GM12878 (cell line): ENCODE data around the gene COG1. TPM values are rescaled to one million over a fixed set of nuclear protein-coding genes. Genes with fewer than 3 reads are reported as not detected.

Source experiments
- CHD2 ChIP-seq: IDR thresholded peaks from 2 replicates; pipeline ENCODE4 v1.6.1; 2011; ENCODE audit warnings: low read depth, low read length, improper control_type of control experiment, borderline replicate concordance
- ETV6 ChIP-seq, 2 experiments: fragments of 450-650 bp in 1 of 2; IDR thresholded peaks in 1 of 2; conservative IDR thresholded peaks in 1 of 2; 2 replicates each; pipeline ENCODE4 v1.6.1; 2014; ENCODE audit warnings: antibody characterized with exemption in 1 of 2, borderline replicate concordance in 1 of 2, low read depth in 1 of 2, mild to moderate bottlenecking in 1 of 2, moderate library complexity in 1 of 2
- FOXK2 ChIP-seq: fragments of 450-650 bp; IDR thresholded peaks from 2 replicates; pipeline ENCODE4 v1.6.1; 2017; ENCODE audit warnings: mild to moderate bottlenecking, moderate library complexity
- HDAC6 ChIP-seq: fragments of 200-600 bp; sonication (generic); IDR thresholded peaks from one replicate; pipeline ENCODE4 v1.8.0; 2017; ENCODE audit warnings: antibody characterized with exemption; ENCODE audit not compliant: unreplicated experiment
- HDGF ChIP-seq: fragments of 450-650 bp; IDR thresholded peaks from 2 replicates; pipeline ENCODE4 v1.6.1; 2016; ENCODE audit warnings: antibody characterized with exemption
- IKZF1 ChIP-seq: fragments of 450-650 bp; conservative IDR thresholded peaks from 2 replicates; pipeline ENCODE4 v1.6.1; 2017; ENCODE audit warnings: antibody characterized with exemption, mild to moderate bottlenecking
- KDM1A ChIP-seq: fragments of 200-600 bp; sonication (generic); IDR thresholded peaks from 2 replicates; pipeline ENCODE4 v1.6.1; 2016; ENCODE audit warnings: borderline replicate concordance
- MTA3 ChIP-seq: IDR thresholded peaks from 2 replicates; pipeline ENCODE4 v1.6.1; 2012; ENCODE audit warnings: low read length, inconsistent platforms, borderline replicate concordance
- NFIC ChIP-seq: IDR thresholded peaks from 2 replicates; pipeline ENCODE4 v1.6.1; 2012; ENCODE audit warnings: low read depth, mild to moderate bottlenecking, inconsistent platforms, low read length, moderate library complexity
- NFYA ChIP-seq: IDR thresholded peaks from 2 replicates; pipeline ENCODE4 v1.6.1; 2011; ENCODE audit warnings: low read depth, mild to moderate bottlenecking, low read length, improper control_type of control experiment, borderline replicate concordance
- NR2F1 ChIP-seq: fragments of 450-650 bp; conservative IDR thresholded peaks from 2 replicates; pipeline ENCODE4 v1.6.1; 2017; ENCODE audit warnings: mild to moderate bottlenecking
- PAX8 ChIP-seq: fragments of 450-650 bp; IDR thresholded peaks from 2 replicates; pipeline ENCODE4 v1.6.1; 2017; ENCODE audit warnings: mild to moderate bottlenecking, moderate library complexity
- POLR2AphosphoS2 ChIP-seq: IDR thresholded peaks from 2 replicates; pipeline ENCODE4 v1.6.1; 2011; ENCODE audit warnings: low read depth, mild to moderate bottlenecking, low read length, improper control_type of control experiment, moderate library complexity
- POU2F2 ChIP-seq: IDR thresholded peaks from 3 replicates; pipeline ENCODE4 v1.6.1; 2011; ENCODE audit warnings: low read depth, mild to moderate bottlenecking, low read length, borderline replicate concordance
- SP1 ChIP-seq: IDR thresholded peaks from one replicate; pipeline ENCODE4 v1.6.1; 2011; ENCODE audit warnings: low read depth, low read length
- SRF ChIP-seq, 2 experiments: IDR thresholded peaks; 2 replicates each; pipeline ENCODE4 v1.6.1; 2011; ENCODE audit warnings: low read depth in 2 of 2, low read length in 2 of 2, mild to moderate bottlenecking in 1 of 2, moderate library complexity in 1 of 2
- STAT3 ChIP-seq: IDR thresholded peaks from 2 replicates; pipeline ENCODE4 v1.6.1; 2011; ENCODE audit warnings: low read depth, low read length, improper control_type of control experiment
- SUPT20H ChIP-seq: IDR thresholded peaks from 2 replicates; pipeline ENCODE4 v1.6.1; 2011; ENCODE audit warnings: low read depth, mild to moderate bottlenecking, low read length, moderate library complexity, borderline replicate concordance; ENCODE audit not compliant: control insufficient read depth
- TAF1 ChIP-seq: IDR thresholded peaks from 2 replicates; pipeline ENCODE4 v1.6.1; 2011; ENCODE audit warnings: mild to moderate bottlenecking, low read depth, low read length, borderline replicate concordance
- TARDBP ChIP-seq: IDR thresholded peaks from 2 replicates; pipeline ENCODE4 v1.6.1; 2016; ENCODE audit warnings: borderline replicate concordance
- TBL1XR1 ChIP-seq: IDR thresholded peaks from 2 replicates; pipeline ENCODE4 v1.6.1; 2012; ENCODE audit warnings: low read depth, low read length, improper control_type of control experiment
- polyA plus RNA-seq, 11 experiments: library from polyadenylated mRNA; depleted of rRNA in 4 of 11; unstranded in 6 of 11; stranded (reverse) in 5 of 11; fragments of >200 nt; fragmentation: Nextera tagmentation in 4 of 11; fragmentation: Illumina TruSeq in 1 of 11; extraction: Ambion mirVana in 4 of 11; extraction: Trizol in 1 of 11; gene quantifications; 1 replicate in 1 of 11; 2 replicates in 10 of 11; pipeline versions ENCODE4 v1.2.1 to v1.2.3, GENCODE V29; 2011 to 2016; ENCODE audit warnings: inconsistent platforms in 2 of 11, missing spikeins in 2 of 11, low read depth in 1 of 11
- total RNA-seq, 4 experiments: library from RNA; depleted of rRNA in 3 of 4; stranded (reverse); fragments of >200 nt in 3 of 4; fragmentation: Illumina TruSeq in 1 of 4; extraction: Trizol in 1 of 4; gene quantifications; 2 replicates each; pipeline versions ENCODE4 v1.2.1 to v1.2.3, GENCODE V29; 2013 to 2021
- TF ChIP-seq, protein P1 (sequence below): fragments of 150-350 bp; IDR thresholded peaks from 2 replicates; pipeline ENCODE4 v1.6.1; 2016; ENCODE audit warnings: low read depth, low read length
- TF ChIP-seq, protein P2 (sequence below): fragments of 150-350 bp; IDR thresholded peaks from 2 replicates; pipeline ENCODE4 v1.6.1; 2014; ENCODE audit warnings: mild to moderate bottlenecking, low read depth, low read length
- TF ChIP-seq, protein P3 (sequence below): IDR thresholded peaks from 2 replicates; pipeline ENCODE4 v1.6.1; 2011; ENCODE audit warnings: low read depth, mild to moderate bottlenecking, low read length, moderate library complexity, borderline replicate concordance; ENCODE audit errors: extremely low read depth
- TF ChIP-seq, protein P4 (sequence below): IDR thresholded peaks from 2 replicates; pipeline ENCODE4 v1.6.1; 2012; ENCODE audit warnings: low read length, inconsistent platforms

COG1 gene
- total and polyA plus RNA-seq, 10 of the 15 experiments (the other 5 are each of a cell fraction or from before 2014, with no cell fraction given): 10.5 to 24.1 (median 18.1) TPM

DNA sequence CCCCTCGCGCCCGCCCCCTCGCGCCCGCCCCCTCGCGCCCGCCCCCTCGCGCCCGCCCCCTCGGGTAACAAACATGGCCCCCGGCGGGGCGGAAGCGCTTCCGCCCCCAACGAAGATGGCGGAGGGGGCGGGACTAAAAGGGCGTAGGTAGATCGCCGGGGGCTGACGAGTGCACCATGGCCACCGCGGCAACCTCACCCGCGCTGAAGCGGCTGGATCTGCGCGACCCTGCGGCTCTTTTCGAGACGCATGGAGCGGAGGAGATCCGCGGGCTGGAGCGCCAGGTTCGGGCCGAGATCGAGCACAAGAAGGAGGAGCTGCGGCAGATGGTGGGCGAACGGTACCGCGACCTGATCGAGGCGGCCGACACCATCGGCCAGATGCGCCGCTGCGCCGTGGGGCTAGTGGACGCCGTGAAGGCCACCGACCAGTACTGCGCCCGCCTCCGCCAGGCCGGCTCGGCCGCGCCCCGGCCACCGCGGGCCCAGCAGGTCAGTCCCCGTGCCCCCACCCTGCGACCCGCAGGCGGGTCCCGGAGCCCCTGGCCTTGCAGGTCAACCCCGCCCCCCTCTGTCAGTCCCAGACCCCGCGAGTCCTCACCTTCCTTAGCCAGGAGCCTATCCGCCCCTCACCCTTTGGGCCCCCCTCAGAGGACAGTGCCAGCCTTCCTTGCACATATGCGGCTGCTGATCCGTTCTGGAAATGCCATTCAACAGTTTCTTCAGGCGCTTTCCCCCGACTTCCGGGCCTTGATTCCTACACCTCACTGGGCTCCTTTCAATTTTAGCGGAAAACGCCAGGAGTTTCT lies at the start of gene COG1 (continued):
- TF ChIP-seq PAX8: no peak
- peak; percentile 65; the same call in 1 of the 2 replicates for TF ChIP-seq IKZF1
- no peak for TF ChIP-seq STAT3
- TF ChIP-seq, protein P1, sequence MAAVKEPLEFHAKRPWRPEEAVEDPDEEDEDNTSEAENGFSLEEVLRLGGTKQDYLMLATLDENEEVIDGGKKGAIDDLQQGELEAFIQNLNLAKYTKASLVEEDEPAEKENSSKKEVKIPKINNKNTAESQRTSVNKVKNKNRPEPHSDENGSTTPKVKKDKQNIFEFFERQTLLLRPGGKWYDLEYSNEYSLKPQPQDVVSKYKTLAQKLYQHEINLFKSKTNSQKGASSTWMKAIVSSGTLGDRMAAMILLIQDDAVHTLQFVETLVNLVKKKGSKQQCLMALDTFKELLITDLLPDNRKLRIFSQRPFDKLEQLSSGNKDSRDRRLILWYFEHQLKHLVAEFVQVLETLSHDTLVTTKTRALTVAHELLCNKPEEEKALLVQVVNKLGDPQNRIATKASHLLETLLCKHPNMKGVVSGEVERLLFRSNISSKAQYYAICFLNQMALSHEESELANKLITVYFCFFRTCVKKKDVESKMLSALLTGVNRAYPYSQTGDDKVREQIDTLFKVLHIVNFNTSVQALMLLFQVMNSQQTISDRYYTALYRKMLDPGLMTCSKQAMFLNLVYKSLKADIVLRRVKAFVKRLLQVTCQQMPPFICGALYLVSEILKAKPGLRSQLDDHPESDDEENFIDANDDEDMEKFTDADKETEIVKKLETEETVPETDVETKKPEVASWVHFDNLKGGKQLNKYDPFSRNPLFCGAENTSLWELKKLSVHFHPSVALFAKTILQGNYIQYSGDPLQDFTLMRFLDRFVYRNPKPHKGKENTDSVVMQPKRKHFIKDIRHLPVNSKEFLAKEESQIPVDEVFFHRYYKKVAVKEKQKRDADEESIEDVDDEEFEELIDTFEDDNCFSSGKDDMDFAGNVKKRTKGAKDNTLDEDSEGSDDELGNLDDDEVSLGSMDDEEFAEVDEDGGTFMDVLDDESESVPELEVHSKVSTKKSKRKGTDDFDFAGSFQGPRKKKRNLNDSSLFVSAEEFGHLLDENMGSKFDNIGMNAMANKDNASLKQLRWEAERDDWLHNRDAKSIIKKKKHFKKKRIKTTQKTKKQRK: no peak
- TF ChIP-seq SRF (IDR thresholded peaks at IDR 0.05; ENCODE audit: low read depth in 2 of 2, low read length in 2 of 2): no peak
- no peak for TF ChIP-seq KDM1A
- no peak for TF ChIP-seq CHD2
- no peak for TF ChIP-seq POLR2AphosphoS2
- peak; percentile 72; the same call in 1 of the 2 replicates for TF ChIP-seq TAF1
- TF ChIP-seq NFYA: no peak
- no peak for TF ChIP-seq POU2F2
- TF ChIP-seq, protein P2, sequence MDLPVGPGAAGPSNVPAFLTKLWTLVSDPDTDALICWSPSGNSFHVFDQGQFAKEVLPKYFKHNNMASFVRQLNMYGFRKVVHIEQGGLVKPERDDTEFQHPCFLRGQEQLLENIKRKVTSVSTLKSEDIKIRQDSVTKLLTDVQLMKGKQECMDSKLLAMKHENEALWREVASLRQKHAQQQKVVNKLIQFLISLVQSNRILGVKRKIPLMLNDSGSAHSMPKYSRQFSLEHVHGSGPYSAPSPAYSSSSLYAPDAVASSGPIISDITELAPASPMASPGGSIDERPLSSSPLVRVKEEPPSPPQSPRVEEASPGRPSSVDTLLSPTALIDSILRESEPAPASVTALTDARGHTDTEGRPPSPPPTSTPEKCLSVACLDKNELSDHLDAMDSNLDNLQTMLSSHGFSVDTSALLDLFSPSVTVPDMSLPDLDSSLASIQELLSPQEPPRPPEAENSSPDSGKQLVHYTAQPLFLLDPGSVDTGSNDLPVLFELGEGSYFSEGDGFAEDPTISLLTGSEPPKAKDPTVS: no peak
- no peak for TF ChIP-seq NFIC
- TF ChIP-seq ETV6 (conservative IDR thresholded peaks at IDR 0.05 in 1 of 2, IDR thresholded peaks at IDR 0.05 in 1 of 2; ENCODE audit: borderline replicate concordance in 1 of 2, low read depth in 1 of 2): no peak
- TF ChIP-seq TBL1XR1: no peak
- no peak; the same call in 1 of the 2 replicates for TF ChIP-seq TARDBP
- TF ChIP-seq HDAC6: no peak
- TF ChIP-seq MTA3: no peak
- TF ChIP-seq NR2F1: peak; percentile 86; the same call in 1 of the 2 replicates
- TF ChIP-seq SP1: peak; percentile 4
- TF ChIP-seq, protein P3, sequence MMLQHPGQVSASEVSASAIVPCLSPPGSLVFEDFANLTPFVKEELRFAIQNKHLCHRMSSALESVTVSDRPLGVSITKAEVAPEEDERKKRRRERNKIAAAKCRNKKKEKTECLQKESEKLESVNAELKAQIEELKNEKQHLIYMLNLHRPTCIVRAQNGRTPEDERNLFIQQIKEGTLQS: no peak
- no peak for TF ChIP-seq FOXK2
- 0 out of 2 replicates have a peak, but pooled peaks have one; percentile 27 for TF ChIP-seq HDGF
- TF ChIP-seq, protein P4, sequence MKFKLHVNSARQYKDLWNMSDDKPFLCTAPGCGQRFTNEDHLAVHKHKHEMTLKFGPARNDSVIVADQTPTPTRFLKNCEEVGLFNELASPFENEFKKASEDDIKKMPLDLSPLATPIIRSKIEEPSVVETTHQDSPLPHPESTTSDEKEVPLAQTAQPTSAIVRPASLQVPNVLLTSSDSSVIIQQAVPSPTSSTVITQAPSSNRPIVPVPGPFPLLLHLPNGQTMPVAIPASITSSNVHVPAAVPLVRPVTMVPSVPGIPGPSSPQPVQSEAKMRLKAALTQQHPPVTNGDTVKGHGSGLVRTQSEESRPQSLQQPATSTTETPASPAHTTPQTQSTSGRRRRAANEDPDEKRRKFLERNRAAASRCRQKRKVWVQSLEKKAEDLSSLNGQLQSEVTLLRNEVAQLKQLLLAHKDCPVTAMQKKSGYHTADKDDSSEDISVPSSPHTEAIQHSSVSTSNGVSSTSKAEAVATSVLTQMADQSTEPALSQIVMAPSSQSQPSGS: no peak
- no peak for TF ChIP-seq SUPT20H
